NOMO-1 treated with dmso at 0.1 percent for 144 hours (cell line): ENCODE data around the gene SLC6A17.

Experiments
- DNase-seq: peaks from one replicate; lab custom pipeline; 2025; ENCODE audit not compliant: unreplicated experiment; lab: John Stamatoyannopoulos, UW

SLC6A17 gene

GRCh38 chr1:110173466-110174105, 23.3 kb downstream of the SLC6A17 start:
- DNase-seq = no peak

GRCh38 chr1:110174961-110175360, 24.7 kb downstream of the SLC6A17 start:
- no peak for DNase-seq

- no peak for DNase-seq
Observed at GRCh38 chr1:110176299-110176956, 26.1 kb downstream of the SLC6A17 start.

GRCh38 chr1:110177775-110178174, 27.5 kb downstream of the SLC6A17 start:
- no peak for DNase-seq

- DNase-seq = no peak
Observed at GRCh38 chr1:110183642-110184167, 33.4 kb downstream of the SLC6A17 start.

GRCh38 chr1:110184446-110184845, 34.2 kb downstream of the SLC6A17 start:
- no peak for DNase-seq

GRCh38 chr1:110185181-110185580, 34.9 kb downstream of the SLC6A17 start:
- DNase-seq = no peak

GRCh38 chr1:110186558-110186957, 36.3 kb downstream of the SLC6A17 start:
- DNase-seq = no peak

- DNase-seq = no peak
Observed at GRCh38 chr1:110187139-110187890, 37.0 kb downstream of the SLC6A17 start.

- DNase-seq = no peak
Observed at GRCh38 chr1:110188035-110188618, 37.8 kb downstream of the SLC6A17 start.

GRCh38 chr1:110189181-110189580, 38.9 kb downstream of the SLC6A17 start:
- DNase-seq = no peak

GRCh38 chr1:110190282-110190929, 40.1 kb downstream of the SLC6A17 start:
- DNase-seq = no peak

GRCh38 chr1:110192541-110192940, 42.2 kb downstream of the SLC6A17 start:
- DNase-seq = no peak

- no peak for DNase-seq
Observed at GRCh38 chr1:110195196-110195595, 44.9 kb downstream of the SLC6A17 start.

- DNase-seq = peak; percentile 28
Observed at GRCh38 chr1:110196917-110197765, 46.8 kb downstream of the SLC6A17 start.

GRCh38 chr1:110197905-110198629, 47.8 kb downstream of the SLC6A17 start:
- DNase-seq = no peak

- no peak for DNase-seq
Observed at GRCh38 chr1:110198746-110199145, 48.5 kb downstream of the SLC6A17 start.

GRCh38 chr1:110200190-110200589, 49.9 kb downstream of the SLC6A17 start:
- no peak for DNase-seq

GRCh38 chr1:110200666-110201065, 50.4 kb downstream of the SLC6A17 start:
- no peak for DNase-seq
